ENCODE data around the gene FAM3A.
A peak's percentile ranks its signal among the peaks of the same experiment; 100 is the strongest.

GRCh38 chrX:154515966-154516655, at the start of gene FAM3A:
- peak; percentile 72 for TF ChIP-seq POLR2AphosphoS5 (IDR thresholded peaks at IDR 0.05)
- TF ChIP-seq CTCF (IDR thresholded peaks at IDR 0.05; ENCODE audit: poor library complexity, severe bottlenecking) = no peak
- TF ChIP-seq EZH2 (IDR thresholded peaks at IDR 0.05; ENCODE audit: borderline replicate concordance, insufficient read depth, low read length, poor library complexity, severe bottlenecking) = no peak
- TF ChIP-seq REST (IDR thresholded peaks at IDR 0.05; ENCODE audit: borderline replicate concordance) = peak; percentile 42
- TF ChIP-seq TAF1 (IDR thresholded peaks at IDR 0.05; ENCODE audit: low read depth) = no peak
- no peak for TF ChIP-seq EP300 (conservative IDR thresholded peaks at IDR 0.05; ENCODE audit: poor library complexity, severe bottlenecking)
- TF ChIP-seq SMC3 (conservative IDR thresholded peaks at IDR 0.05; ENCODE audit: poor library complexity) = no peak

Data from neural cell (in vitro differentiated cells).